Measurements from ENCODE around the gene AKT3.

DNA sequence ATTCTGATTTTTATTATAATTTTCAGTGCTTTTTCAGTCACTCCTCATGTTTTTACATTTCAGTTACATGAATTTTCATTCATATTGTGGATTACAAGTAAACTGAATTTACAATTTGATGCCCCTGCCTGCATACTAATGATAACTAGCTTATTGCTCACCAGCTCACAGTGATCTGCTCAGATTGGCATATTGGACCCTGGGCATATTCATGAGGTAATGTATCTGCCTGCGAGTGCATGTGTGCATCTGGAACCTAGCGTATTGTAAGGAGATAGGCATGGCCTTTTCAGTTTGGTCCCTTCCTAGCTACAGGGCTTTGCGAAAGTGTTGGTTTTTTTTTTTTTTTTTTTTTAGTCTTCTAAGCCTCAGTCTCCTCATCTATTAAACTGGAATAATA, 380.5 kb downstream of the AKT3 start:
- TF ChIP-seq RAD21 (conservative IDR thresholded peaks at IDR 0.05 in 1 of 2, IDR thresholded peaks at IDR 0.05 in 1 of 2), result no peak
- TF ChIP-seq, protein P1, sequence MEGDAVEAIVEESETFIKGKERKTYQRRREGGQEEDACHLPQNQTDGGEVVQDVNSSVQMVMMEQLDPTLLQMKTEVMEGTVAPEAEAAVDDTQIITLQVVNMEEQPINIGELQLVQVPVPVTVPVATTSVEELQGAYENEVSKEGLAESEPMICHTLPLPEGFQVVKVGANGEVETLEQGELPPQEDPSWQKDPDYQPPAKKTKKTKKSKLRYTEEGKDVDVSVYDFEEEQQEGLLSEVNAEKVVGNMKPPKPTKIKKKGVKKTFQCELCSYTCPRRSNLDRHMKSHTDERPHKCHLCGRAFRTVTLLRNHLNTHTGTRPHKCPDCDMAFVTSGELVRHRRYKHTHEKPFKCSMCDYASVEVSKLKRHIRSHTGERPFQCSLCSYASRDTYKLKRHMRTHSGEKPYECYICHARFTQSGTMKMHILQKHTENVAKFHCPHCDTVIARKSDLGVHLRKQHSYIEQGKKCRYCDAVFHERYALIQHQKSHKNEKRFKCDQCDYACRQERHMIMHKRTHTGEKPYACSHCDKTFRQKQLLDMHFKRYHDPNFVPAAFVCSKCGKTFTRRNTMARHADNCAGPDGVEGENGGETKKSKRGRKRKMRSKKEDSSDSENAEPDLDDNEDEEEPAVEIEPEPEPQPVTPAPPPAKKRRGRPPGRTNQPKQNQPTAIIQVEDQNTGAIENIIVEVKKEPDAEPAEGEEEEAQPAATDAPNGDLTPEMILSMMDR (IDR thresholded peaks at IDR 0.05), result no peak
- no peak for TF ChIP-seq RFX5 (IDR thresholded peaks at IDR 0.05)
- TF ChIP-seq POLR2A (IDR thresholded peaks at IDR 0.05; ENCODE audit: low read length), result no peak
- no peak for TF ChIP-seq CEBPB (IDR thresholded peaks at IDR 0.05)
- TF ChIP-seq MAZ (IDR thresholded peaks at IDR 0.05; ENCODE audit: borderline replicate concordance, low read depth, low read length), result no peak
- TF ChIP-seq EP300 (IDR thresholded peaks at IDR 0.05), result no peak
- TF ChIP-seq ZSCAN20 (CRISPR knock-in tag; IDR thresholded peaks at IDR 0.05), result no peak
- TF ChIP-seq, protein P2, sequence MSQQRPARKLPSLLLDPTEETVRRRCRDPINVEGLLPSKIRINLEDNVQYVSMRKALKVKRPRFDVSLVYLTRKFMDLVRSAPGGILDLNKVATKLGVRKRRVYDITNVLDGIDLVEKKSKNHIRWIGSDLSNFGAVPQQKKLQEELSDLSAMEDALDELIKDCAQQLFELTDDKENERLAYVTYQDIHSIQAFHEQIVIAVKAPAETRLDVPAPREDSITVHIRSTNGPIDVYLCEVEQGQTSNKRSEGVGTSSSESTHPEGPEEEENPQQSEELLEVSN (IDR thresholded peaks at IDR 0.05; ENCODE audit: borderline replicate concordance, low read depth), result no peak
- TF ChIP-seq JUNB (IDR thresholded peaks at IDR 0.05), result no peak
- TF ChIP-seq FOXS1 (CRISPR knock-in tag; IDR thresholded peaks at IDR 0.05), result no peak
- TF ChIP-seq FOSL2 (IDR thresholded peaks at IDR 0.05), result no peak
- TF ChIP-seq FOSL2 (CRISPR knock-in tag; IDR thresholded peaks at IDR 0.05), result no peak

Data from A549 (cell line).